GF-D8 (cell line): ENCODE data around the gene MAGI2.

Experiments
- DNase-seq: peaks from one replicate; lab custom pipeline; 2025; lab: John Stamatoyannopoulos, UW

The MAGI2 gene

DNA sequence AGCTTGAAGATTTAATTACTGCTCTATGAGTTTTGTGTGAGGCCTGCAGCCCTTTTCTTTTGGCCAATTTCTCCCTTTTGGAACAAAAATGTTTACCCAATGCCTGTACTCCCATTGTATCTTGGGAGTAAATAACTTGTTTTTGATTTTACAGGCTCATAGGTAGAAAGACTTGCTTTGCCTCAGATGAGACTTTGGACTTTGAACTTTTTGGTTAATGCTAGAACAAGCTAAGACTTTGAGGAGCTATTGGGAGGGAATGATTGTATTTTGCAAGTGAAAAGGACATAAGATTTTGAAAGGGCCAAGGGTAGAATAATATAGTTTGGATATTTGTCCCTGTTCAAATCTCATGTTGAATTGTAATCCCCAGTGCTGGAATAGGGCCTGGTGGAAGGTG lies 152.0 kb downstream of the MAGI2 start:
- DNase-seq: no peak

DNA sequence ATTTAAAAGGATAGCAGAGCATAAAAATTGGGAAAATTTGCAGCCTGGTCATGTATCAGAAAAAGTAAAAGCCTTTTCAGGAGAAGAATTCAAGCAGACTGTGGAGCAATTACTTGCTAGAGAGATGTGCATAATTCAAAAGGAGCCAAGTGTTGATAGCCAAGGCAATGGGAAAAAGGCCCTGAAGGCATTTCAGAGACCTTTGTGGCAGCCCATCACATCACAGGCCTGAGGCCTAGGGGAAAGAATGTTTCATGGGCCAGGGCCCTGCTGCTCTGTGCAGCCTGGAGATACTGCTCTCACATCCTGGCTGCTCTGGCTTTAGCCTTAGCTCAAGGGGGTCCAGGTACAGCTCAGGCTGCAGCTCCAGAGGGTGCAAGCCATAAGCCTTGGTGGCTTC lies 152.9 kb downstream of the MAGI2 start:
- no peak for DNase-seq

DNA sequence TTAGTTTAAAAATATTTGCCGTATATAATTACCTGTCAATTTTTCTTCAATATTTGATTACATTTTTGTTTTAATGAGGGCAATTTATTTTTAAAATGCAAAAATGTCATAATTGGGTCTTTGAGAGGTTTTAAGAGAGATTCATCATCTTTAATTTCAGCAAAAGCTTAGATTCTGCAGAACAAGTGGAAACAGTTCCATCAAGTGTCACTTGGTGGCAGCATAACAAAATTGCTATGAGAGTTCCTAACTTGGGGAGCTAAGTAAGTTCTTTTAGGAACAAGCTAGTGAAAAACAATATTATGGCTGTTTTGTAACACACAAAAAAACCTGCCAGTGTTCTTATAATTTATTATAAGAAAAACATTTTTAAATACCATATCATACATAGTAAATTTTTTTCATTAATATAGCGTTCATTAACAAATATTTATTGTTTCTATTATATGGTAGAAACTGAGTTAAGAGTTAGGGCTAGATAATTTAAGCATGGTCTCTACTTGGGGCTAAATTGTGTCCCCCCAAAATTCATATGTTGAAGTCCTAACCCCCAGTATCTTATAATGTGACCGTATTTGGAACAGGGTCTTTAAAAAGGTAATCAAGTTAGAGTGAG lies 155.2 kb downstream of the MAGI2 start:
- no peak for DNase-seq

DNA sequence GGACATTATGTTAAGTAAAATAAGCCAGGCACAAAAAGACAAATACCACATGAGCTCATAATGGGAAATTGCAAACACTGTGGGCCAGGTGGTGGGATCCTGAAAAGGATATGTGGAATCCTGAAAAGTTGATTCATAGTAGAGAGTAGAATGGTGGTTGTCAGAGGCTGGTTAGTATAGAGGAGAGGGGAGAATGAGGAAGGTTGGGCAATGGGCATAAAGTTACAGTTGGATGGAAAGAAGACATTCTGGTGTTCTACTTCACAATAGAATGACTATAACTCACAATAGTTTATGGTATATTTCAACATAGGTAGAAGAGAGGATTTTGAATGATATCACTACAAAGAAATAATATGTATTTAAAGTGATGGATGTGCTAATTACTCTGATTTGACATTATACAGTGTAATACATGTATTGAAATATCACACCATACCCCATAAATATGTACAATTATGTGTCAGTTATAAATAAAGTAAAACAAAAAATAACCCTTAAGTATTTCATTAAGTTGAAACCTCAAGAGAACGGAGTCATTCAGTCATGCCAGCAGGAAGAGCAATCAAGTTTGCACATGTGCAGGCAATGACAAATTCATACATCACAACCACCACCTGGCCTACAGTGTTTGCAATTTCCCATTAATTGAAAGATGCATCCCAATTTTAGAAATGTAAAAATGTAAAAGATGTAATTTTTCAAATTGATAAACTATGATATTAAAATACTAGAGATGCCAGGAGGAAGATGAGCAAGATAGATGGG lies 156.7 kb downstream of the MAGI2 start:
- no peak for DNase-seq

DNA sequence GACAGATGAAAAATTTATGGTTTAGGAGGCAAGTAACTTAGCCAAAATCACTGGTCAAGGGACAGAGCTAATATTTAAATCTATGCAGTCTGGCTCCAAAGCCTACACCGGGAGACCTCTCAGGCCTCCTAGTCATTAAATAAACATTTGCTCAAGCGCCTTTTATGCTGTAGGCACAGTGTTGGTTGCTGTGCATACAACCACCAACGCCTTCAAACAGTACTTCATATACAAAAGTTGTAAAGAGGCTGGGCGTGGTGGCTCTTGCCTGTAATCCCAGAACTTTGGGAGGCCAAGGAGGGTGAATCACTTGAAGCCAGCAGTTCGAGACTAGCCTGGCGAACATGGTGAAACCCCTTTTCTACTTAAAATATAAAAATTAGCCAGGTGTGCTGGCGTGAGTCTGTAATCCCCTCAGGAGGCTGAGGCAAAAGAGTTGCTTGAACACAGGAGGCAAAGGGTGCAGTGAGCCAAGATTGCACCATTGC lies 159.8 kb downstream of the MAGI2 start:
- DNase-seq: no peak

DNA sequence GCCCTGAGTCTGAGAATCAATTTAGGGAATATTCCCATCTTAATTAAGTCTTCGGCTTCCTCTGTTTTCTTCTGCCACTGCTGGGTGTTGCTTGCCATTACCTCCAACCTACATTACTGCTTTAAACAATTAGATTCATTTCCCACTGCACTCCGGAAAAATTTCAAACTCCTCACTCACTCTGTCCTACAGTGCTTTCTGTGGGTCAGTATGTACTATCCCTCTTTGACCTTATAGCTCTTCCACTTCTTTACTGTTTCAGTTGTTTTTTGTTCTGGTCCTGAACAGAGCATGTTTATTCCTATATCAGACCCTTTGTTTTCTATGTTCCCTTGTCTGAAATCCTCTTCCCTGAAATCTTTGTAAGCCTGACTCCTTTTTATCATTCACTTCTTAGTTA lies 160.6 kb downstream of the MAGI2 start:
- DNase-seq: no peak

DNA sequence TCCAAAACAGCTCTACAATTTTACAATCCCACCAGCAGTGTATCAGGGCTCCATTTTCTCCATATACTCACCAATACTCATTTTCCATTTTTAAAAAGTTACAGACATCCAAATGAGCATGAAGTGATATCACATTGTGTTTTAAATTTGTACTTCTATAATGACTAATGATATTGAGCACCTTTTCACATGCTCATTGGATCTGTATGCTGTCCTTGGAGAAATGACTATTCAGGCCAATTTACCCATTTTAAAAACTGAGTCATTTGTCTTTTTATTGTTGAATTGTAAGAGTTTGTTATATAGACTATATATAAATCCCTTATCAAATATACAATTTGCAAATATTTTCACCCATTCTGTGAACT lies 162.0 kb downstream of the MAGI2 start:
- DNase-seq: no peak

DNA sequence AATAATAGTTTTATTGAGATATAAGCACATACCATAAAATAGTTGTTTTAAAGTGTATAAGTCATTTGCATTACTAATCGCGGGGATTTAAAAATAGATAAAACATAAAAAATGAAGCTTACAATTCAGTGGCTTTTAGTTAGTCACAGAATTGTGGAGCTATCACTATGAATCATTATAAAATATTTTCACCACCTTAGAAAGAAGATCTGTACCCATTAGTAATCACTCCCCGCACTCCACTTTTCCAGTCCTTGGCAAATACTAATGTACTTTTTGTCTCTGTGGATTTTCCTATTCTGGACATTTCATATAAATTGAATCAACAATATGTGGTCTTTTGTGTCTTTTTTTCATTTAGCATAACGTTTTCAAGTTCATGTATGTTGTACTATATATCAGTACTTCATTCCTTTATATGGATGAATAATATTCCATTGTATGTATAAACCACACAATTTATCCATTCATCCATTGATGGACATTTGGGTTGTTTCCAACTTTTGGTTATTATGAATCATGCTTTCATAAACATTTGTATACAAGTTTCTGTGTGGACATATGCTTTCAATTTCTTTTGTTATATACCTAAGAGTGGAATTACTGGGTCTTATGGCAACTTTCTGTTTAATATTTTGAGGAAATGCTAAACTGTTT lies 162.5 kb downstream of the MAGI2 start:
- no peak for DNase-seq

DNA sequence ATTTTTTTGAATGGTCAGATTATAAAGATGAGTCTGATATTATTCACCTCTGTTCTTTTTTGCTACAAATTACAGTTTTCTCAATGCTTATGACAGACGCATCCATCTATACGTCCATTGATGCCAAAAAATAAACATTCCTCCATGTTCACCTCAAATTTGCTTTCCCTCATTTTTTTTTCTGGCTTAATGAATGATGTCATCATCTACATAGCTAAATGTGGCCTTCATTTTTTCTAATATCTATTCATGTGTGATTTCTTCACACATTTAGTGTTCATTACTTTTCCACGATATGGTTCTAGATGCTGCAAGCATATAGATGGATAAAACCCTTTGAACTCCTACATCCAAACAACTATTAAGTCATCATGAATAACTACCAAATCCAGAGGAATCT lies 163.1 kb downstream of the MAGI2 start:
- DNase-seq: no peak

DNA sequence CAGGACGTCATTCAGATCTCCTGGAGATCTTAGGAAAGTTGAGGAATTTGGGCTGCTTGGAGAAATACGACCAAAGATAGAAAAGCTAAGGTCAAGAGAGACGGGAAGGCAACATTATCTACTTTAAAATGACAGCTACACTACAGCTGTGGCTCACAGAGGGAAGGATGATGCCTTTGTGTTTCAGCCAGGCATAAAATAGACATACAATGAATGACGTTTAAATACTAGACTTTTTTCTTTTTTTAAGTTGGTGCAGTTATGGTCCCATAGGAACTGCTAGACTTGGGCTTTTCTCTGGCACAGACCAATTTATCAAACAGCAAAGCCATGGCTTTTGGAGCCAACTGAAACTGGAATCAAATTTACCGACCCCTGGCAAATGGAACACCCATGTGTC lies 164.8 kb downstream of the MAGI2 start:
- DNase-seq: no peak

DNA sequence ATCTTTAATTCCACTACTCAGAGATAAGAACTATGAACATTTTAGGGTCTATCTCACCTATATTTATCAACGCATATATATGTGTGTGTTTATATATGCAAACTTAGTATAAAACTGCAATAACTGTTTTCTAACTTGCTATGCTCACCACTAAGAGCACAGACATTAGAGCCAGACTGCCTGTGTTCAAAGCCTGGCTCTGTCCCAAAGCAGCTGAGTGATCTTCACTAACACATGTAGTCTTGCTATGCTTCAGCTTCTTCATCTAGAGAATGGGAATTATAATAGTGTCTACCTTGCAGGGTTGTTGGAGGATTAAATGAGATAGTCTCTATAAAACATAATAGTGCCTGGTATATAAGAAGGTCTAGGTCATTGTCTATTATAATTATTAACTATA lies 165.5 kb downstream of the MAGI2 start:
- no peak for DNase-seq

DNA sequence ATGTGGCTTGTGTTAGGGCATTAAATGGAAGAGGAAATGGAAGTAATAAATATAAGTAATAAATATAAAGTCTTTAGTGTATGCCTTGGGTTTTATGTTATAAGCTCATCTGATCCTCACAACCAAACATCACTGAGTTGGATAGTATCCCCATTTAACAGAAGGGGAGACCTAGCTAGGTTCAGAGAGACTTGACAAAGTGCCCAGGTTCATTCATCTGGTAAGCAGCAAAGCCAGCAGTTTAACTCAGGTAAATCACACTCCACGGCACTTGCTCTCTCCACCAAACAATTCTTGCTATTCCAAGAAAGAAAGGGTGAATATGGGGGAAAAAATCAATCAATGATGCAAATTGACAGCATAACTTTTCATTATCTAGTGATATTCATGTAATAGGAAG lies 167.3 kb downstream of the MAGI2 start:
- no peak for DNase-seq

DNA sequence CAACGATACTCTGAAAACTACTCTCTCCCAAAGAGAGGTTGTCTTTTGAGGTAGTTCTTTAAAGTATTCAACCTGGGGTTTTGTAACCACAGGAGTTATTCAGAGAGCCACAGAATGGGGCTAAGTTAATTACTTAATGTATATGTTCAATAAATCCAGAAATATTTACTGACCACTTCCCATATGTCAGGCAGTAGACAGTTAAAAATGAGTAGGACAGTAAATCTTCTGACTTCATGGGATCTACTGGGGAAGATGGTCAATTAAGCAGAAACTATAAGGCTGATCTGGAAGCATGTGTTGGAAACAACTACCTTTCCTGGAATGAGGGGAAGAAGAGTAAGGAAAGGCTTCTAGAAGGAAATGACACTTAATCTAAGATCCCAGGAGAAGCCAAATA lies 167.7 kb downstream of the MAGI2 start:
- DNase-seq: no peak

DNA sequence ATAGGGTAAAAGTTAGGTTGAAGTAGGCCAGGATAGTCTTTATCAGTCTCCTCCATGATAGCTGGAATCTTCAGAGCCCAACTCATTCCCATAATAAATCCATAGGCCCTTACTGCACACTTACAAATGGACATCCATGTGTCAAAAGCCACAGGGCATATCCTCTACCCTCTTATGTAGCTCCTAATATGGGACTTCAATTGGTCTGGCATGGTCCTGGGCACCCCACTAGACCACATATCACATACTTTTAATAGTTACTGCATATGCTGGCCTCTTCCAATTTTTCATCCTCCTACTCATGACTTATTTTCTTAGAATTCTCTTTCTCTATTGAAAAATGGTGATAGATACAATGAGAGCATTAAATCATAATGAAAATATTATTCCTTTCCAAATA lies 169.3 kb downstream of the MAGI2 start:
- DNase-seq: no peak

DNA sequence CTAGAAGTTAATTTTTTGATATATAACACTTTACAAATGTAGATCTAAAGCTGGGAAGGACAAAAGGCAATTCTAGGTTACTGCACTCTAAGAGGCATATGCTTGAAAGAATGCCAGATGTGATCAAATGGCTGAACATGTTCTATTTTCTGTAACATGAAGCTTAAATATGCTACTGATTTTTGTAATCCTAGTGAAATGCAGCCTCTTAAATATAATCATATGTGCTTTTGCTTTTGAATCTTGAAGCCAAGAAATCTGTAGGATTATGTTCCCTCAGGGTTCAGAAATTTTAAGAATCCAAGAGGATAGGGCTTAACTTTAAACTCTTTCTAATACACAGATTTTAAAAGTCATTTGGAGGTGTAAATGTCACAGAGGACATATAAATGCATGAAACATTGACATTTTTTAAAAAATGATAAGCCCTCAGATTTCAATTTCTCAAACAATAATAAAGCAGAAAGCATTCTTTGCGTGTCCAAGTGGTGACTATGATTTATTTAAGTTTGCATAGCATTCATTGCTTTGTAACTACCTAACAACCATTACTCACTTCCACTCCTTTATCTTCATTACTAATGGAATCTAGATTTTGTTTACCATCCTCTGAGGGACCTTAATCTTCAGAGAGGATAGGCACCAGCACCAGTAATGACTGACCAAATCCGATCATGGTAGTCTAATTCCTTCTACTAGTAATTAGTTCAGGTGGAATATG lies 170.4 kb downstream of the MAGI2 start:
- no peak for DNase-seq

DNA sequence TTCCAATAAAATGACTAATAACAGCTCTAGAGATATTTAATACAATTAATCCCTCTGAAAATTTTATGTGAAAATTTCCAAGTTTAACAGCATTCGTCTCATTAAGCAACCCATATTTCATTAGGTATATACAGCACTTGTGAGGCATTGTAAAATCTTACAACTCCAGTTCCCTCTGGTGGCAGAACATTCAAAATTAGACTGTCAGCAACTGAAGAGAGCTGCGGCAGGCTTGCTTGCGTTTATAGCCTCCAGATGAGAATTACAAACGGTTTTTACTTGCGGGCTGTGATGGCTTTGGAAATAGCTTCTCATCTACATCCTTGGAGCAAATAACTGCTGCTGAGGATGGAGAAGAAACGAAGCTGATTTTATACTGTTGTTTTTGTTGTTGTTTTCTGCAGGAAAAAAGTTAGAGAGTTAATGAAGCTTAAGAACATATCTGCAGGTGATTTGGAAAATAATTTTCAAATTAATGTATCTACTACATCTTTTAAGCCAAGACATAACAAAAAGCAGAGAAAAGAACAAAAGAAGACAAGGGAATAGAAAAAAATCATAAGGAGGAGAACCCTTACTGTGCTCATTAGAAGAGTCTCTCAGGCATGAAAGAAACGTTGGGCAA lies 171.3 kb downstream of the MAGI2 start:
- no peak for DNase-seq

DNA sequence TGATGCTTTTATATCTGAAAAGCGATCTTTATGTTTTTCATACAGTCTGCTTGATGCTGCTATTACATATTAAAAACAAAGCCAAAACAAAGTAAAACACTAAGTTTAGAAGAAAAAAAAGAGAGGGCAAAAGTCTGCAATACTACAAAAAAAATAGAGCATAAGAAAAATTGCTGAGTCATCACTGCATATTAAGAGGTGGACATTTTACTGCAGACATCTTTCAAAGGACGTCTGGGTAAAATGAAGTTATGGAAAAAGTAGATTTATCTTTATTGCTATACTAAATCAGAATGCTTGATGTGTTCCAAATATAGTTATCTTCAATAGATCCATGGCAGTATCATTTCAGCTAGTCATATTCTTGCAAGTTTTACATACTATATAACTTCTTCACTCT lies 172.0 kb downstream of the MAGI2 start:
- no peak for DNase-seq

DNA sequence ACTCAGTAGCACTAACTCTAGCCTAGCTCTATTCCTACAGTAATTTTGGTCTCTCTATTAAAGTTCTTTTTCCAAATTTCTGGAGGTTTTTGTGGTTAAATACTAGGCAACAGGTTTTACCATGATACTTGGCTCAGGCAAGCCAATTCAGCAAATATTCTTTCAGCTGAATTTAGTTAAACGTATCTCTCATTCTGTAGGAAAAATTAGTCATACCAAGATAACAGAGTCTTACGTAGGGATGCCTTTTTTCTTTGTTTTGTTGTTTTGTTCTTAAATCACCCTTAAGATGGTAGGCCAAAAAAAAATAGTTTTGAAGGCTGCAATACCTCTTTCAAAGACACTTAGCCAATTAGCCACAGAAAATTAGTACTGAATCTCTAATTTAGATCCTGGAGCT lies 180.5 kb downstream of the MAGI2 start:
- DNase-seq: no peak

DNA sequence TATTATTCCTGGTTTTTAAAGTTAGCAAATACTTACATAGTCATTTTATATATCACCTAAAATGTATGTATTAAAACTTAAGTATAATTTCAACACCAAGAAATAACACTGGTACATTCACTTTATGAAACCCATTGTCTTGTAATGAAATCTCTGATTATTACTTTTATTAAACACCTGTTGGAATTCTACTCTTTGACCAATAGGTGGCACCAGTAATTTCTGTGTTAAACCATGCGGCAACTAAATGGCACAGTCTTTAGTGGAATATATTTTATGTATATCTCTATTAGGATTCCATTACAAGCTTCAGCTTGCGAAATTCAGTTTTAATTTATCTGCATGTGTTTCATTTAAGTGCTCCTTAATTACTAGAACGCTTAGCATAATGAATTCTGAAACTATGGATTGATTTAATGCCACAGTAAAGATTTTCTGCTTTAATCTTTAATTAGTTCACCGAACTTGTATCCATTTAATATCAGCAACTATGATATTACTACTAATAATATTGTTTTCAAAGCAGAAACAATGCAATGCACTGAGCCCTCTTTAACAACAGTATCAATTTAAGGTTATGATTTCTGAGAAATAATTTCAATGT lies 181.3 kb downstream of the MAGI2 start:
- no peak for DNase-seq

DNA sequence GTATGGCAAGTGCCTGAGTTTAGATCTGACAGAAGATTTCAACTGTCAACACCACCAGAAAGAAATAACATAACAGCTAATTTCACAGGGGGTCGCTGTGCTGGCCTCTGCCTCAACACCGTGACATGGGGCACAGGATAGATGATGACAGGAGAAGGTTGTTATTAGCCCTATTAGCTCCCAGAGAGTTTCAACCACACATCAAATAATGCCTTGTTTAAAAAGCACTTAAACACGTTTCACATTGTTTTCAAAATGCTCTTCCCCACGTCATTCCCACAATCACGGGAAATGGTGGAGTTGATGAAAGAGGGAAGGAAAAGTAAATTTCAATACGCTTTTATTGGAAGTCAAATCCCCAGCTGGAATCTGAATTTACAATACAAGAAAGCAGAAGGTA lies 184.7 kb downstream of the MAGI2 start:
- no peak for DNase-seq

DNA sequence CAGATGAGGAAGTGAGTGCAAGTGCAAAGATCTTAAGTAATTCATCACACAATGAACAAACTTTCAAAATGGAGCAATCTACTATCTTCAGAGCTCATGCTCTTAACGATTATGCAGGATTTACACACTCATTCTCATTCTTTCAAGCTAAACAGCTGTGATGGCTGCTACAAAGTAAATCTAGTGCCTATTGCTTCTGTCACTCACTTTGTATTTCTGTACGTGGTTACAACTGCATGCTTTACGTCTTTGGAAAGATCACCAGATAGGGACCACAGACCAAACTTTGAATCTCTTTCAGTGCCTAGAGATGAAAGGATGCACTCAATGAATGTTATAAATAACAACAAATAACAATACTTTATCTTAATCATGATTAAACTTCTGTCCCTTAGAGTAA lies 194.6 kb downstream of the MAGI2 start:
- DNase-seq: no peak

DNA sequence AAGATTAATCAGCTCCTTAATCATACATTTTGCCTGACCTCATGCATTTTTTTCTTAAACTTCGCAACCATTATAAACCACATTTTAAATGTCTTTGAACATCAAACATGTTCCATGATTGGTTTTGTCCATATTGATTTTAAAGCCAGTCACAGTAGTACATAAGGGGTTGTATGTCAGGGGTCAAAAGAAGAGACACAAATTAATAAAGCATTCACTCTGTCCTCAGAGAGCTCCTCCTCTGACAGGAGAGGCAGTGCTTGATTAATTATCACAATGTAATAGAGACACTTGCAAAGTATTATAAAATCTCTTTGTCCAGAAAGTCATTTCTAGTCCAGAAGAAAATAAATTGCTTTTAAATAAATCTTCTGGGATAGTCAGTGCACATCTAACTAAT lies 195.5 kb downstream of the MAGI2 start:
- no peak for DNase-seq
